OCI-LY3 (cell line): ENCODE data around the gene PREX1.
A peak's percentile ranks its signal among the peaks of the same experiment; 100 is the strongest.

Source experiments
- H2AFZ ChIP-seq: fragments of 200-600, 300-600 bp; shearing (Covaris generic); 2 replicates; pipeline ENCODE4 v1.6.0; 2014; ENCODE audit warnings: antibody characterized with exemption, low read depth, low read length
- H3K27ac ChIP-seq: fragments of 200-600, 300-600 bp; sonication (generic); 2 replicates; pipeline ENCODE4 v1.5.1; 2014; ENCODE audit warnings: mild to moderate bottlenecking, low read length, moderate library complexity, mixed read lengths
- H3K27me3 ChIP-seq: fragments of 200-600, 300-600 bp; sonication (generic); 2 replicates; pipeline ENCODE4 v1.6.1; 2014; ENCODE audit warnings: low read depth, low read length, mixed read lengths
- H3K36me3 ChIP-seq: fragments of 200-600, 300-600 bp; sonication (generic); replicated peaks from 2 replicates; pipeline ENCODE3; 2014; ENCODE audit warnings: low read depth, low read length, mixed read lengths
- H3K4me1 ChIP-seq: fragments of 300-600, 200-600 bp; sonication (generic); 2 replicates; pipeline ENCODE4 v1.6.1; 2014; ENCODE audit warnings: low read length, mixed read lengths
- H3K4me2 ChIP-seq: fragments of 200-600, 300-600 bp; sonication (generic); 2 replicates; pipeline ENCODE4 v1.6.1; 2014; ENCODE audit warnings: low read length, mixed read lengths
- H3K4me3 ChIP-seq: fragments of 300-600, 200-600 bp; sonication (generic); 2 replicates; pipeline ENCODE4 v1.5.1; 2014; ENCODE audit warnings: antibody characterized with exemption, mild to moderate bottlenecking, low read length, moderate library complexity
- H3K79me2 ChIP-seq: fragments of 300-600, 200-600 bp; shearing (Covaris generic); 2 replicates; pipeline ENCODE4 v1.6.1; 2014; ENCODE audit warnings: mild to moderate bottlenecking, low read length, mixed read lengths
- H3K9ac ChIP-seq: fragments of 300-600, 200-600 bp; shearing (Covaris generic); 2 replicates; pipeline ENCODE4 v1.6.0; 2014; ENCODE audit warnings: mild to moderate bottlenecking, low read length, moderate library complexity
- H3K9me3 ChIP-seq: fragments of 200-600, 300-600 bp; shearing (Covaris generic); 2 replicates; pipeline ENCODE4 v1.6.1; 2014; ENCODE audit warnings: low read length, mixed read lengths; ENCODE audit not compliant: insufficient read depth
- H4K20me1 ChIP-seq: fragments of 200-600, 300-600 bp; sonication (generic); 2 replicates; pipeline ENCODE4 v1.6.1; 2016; ENCODE audit warnings: low read length, mixed read lengths; ENCODE audit not compliant: insufficient read depth
- CTCF ChIP-seq: fragments of 200-600, 300-600 bp; sonication (generic); IDR thresholded peaks from 2 replicates; pipeline ENCODE4 v1.5.1; 2014; ENCODE audit warnings: antibody characterized with exemption, low read length, low read depth
- EZH2phosphoT487 ChIP-seq: fragments of 200-600 bp; shearing (Covaris generic); IDR thresholded peaks from 2 replicates; pipeline ENCODE4 v1.6.1; 2018; ENCODE audit warnings: antibody characterized with exemption, mixed run types, low read depth

Gene PREX1

DNA sequence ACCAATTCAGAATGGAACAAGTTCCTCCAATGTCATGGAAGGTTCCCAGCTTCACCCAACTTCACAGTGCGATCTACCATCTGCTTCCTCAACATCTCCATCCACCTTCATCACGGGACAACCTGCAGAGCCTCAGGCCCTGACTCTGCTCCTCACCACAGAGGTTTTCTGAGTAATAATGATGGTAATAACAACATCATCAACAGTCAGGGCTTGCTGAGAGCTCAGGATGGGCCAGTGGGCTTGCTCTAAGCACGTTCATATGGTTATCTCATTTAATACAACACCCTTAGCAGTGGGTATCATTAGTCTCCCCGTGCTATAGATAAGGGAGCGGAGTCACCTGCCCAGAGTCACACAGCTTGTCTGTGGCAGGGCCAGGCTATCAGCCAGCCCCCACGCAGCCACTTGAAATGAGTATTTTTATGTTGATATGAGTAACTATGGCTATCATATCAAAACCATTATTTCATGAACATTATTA is 38.6 kb downstream of the PREX1 start:
- Histone ChIP-seq H3K4me1 (peaks cover 30% of the 10 kb centered on the region), H3K27ac (peak overlapping the region; percentile 23), H3K4me3 (no peak overlapping the region), H3K9ac (no peak overlapping the region), H3K36me3 (peaks cover 4% of the 10 kb centered on the region), H2AFZ (no peak overlapping the region), H3K79me2 (peaks cover 2% of the 10 kb centered on the region; the same call in 1 of the 2 replicates), H4K20me1 (0 out of 2 replicates have a peak, but pooled peaks cover under 1% of the 10 kb centered on the region), H3K27me3 (no peaks in the 10 kb centered on the region), H3K9me3 (no peaks in the 10 kb centered on the region), H3K4me2 (peak overlapping the region; percentile 47)
- TF ChIP-seq CTCF (no peak), EZH2phosphoT487 (no peak)

DNA sequence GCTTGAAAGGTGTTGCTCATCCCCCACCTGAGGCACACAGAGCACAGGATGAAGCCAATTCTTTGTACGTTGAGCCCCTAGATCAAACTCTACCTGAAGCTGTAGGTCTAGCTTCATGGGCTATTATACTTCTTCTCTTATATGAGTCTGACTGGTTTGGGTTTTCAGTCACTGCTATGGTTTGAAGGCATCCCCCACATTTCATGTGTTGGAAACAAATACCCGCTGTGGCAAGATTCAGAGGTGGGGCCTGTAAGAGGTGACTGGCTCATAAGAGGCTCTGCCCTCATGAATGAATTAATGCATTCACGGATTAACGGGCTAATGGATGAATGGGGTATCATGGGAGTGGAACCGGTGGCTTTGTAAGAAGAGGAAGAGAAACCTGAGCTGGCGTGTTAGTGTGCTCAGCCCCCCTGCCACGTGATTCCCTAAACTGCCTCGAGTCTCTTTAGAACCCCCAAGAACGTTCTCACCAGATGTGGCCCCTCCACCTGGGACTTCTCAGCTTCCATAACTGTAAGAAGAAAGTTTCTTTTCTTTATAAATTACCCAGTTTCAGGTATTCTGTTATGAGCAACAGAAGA is 39.2 kb downstream of the PREX1 start:
- H4K20me1 ChIP-seq: no peaks in the 10 kb centered on the region
- peaks cover 2% of the 10 kb centered on the region; the same call in 1 of the 2 replicates for H3K79me2 ChIP-seq
- H3K27ac ChIP-seq: peak overlapping the region; percentile 29
- no peak for TF ChIP-seq CTCF
- TF ChIP-seq EZH2phosphoT487: no peak
- H3K4me1 ChIP-seq: peaks cover 30% of the 10 kb centered on the region
- no peak overlapping the region for H2AFZ ChIP-seq
- H3K27me3 ChIP-seq: no peaks in the 10 kb centered on the region
- H3K9ac ChIP-seq: peak overlapping the region; percentile 8; the same call in 1 of the 2 replicates
- peak overlapping the region; percentile 47 for H3K4me2 ChIP-seq
- peak overlapping the region; percentile 12 for H3K4me3 ChIP-seq
- H3K36me3 ChIP-seq: peaks cover 4% of the 10 kb centered on the region
- no peaks in the 10 kb centered on the region for H3K9me3 ChIP-seq

- Histone ChIP-seq H3K9ac (peak overlapping the region; percentile 8; the same call in 1 of the 2 replicates), H2AFZ (no peak overlapping the region), H3K4me1 (peaks cover 34% of the 10 kb centered on the region)
Observed at GRCh38 chr20:48787861-48788375, 39.9 kb downstream of the PREX1 start.

More at GRCh38 chr20:48787861-48788375, 39.9 kb downstream of the PREX1 start:
- peaks cover 2% of the 10 kb centered on the region; the same call in 1 of the 2 replicates for H3K79me2 ChIP-seq
- H3K27ac ChIP-seq: peak overlapping the region; percentile 29
- no peaks in the 10 kb centered on the region for H3K27me3 ChIP-seq
- peaks cover 4% of the 10 kb centered on the region for H3K36me3 ChIP-seq
- H3K9me3 ChIP-seq: no peaks in the 10 kb centered on the region
- no peaks in the 10 kb centered on the region for H4K20me1 ChIP-seq
- TF ChIP-seq EZH2phosphoT487 (no peak), CTCF (no peak)
- peak overlapping the region; percentile 47 for H3K4me2 ChIP-seq
- H3K4me3 ChIP-seq: peak overlapping the region; percentile 12
